ENCODE measurements around the gene RAMP2.

- TF ChIP-seq CTCF (conservative IDR thresholded peaks at IDR 0.05; ENCODE audit: low read depth, low read length) (no peak), EZH2 (IDR thresholded peaks at IDR 0.05; ENCODE audit: borderline replicate concordance, low read depth, low read length, poor library complexity, severe bottlenecking) (no peak)
Measured at GRCh38 chr17:42783062-42783790, 22.2 kb downstream of the RAMP2 start.

All from A673 (cell line).